ENCODE results near the gene CDK11A.

Gene CDK11A

DNA sequence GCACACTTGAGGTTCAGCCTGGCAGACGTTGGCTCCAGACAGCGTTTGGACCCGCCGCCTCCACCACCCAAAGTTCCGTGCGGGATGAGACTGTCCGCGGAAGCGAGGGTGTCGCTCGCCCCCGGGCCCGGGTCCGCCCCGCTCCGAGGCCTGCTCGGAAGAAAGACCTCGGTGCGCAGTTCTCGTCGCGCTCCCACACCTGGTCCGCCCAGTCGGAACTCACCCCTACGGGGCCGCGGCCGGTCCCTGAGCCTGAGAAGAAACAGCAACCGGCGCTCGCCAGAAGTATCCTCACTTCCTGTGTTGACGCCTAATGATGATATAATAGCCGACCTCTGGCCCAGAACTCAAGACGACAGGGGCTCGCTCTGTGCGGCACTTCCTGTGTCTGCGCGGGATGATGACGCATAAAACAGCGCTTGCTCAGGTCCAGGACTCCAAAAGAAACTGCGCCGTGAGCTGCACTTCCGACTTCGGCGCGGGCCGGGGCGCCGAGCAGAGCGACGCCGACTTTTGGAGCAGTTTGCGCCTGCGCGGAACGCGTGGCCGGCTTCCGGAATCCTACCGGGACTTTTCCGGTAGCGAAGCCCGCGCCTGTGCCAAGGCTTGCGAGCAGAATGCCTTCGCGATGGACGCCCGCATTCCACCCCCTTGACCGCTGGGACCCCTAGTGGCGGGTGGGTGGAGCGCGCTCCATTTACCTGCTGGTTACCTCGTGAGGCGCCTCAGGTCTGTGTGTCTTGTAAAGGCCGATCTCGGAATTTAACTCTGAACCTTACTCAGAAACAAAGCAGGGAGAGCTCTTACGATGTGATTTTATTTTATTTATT is at the start of gene CDK11A:
TSS of gene CDK11A (minus strand) at position 323 of the 830 bp plus-strand sequence. CDS start 1,539 bp downstream, outside the sequence.
- DNase-seq (ENCODE audit: low spot score) = peak; percentile 94

- DNase-seq (ENCODE audit: low spot score) = no peak
Measured at GRCh38 chr1:1773874-1774273, 49.7 kb upstream of the CDK11A start.

GRCh38 chr1:1771096-1771495 is 46.9 kb upstream of the CDK11A start:
- DNase-seq (ENCODE audit: low spot score) = no peak

DNA sequence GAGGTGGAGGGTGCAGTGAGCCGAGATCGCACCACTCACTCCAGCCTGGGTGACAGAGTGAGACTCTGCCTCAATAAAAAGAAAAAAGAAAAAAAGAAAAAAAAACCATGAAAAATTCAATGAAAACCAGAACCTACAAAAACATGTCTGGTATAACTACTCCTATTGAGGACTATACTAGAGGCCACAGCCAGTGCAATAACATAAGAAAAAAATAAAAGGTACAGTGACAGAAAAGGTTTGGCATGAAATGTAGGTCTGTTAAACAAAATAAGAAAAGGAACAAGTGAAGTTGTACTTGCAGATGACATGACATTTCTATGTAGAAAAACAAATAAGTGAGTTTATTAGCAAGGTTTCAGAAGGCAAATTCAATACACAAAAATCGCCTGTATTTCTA is 45.9 kb upstream of the CDK11A start:
- DNase-seq (ENCODE audit: low spot score) = no peak

- DNase-seq (ENCODE audit: low spot score) = no peak
Measured at GRCh38 chr1:1768249-1768992, 44.3 kb upstream of the CDK11A start.

DNA sequence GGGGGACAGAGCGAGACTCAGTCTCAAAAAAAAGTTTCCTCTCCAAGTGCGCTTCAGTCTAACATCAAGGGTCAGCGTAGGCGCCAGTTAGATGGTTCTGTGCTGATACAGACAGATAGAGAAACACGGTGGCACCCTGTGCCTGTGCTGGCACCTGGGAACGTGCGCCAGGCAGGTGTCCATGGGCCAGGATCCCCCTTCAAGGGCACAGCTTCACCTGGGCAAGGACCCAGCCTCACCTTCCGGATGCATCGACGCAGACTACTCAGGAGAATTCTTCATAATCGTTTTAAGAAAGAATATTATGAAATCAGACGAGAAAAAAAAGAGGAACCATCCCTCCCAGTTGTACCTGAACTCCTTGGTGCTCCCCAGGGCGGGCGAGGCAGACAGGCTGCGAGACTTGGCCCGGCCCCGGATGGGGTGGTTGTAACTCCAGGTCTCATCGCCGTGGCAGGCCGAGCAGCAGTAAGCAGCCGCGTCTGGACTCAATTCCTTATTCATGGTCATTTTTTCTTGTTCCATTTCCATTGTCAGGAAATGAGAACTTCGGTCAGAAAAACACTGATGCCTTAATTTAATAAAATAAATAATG is 40.8 kb upstream of the CDK11A start:
- DNase-seq (ENCODE audit: low spot score) = no peak

GRCh38 chr1:1763657-1764621 is 39.8 kb upstream of the CDK11A start:
- DNase-seq (ENCODE audit: low spot score) = no peak

GRCh38 chr1:1761504-1762376 is 37.6 kb upstream of the CDK11A start:
- no peak for DNase-seq (ENCODE audit: low spot score)

DNA sequence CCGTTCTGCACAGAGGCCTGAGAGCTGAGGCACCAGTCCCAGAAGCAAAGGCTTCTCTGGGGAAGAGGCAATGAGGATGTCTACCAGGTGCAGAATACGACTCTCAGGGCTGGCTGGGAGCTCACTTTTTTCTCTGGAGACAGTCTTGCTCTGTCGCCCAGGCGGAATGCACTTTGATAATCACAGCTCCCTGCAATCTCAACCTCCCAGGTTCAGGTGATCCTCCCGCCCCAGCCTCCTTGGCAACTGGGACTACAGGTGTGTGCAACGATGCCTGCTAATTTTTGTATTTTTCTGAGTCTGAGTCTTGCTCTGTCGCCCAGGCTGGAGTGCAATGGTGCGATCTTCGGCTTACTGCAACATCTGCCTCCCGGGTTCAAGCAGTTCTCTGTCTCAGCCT is 36.6 kb upstream of the CDK11A start:
- DNase-seq (ENCODE audit: low spot score) = peak; percentile 2

DNA sequence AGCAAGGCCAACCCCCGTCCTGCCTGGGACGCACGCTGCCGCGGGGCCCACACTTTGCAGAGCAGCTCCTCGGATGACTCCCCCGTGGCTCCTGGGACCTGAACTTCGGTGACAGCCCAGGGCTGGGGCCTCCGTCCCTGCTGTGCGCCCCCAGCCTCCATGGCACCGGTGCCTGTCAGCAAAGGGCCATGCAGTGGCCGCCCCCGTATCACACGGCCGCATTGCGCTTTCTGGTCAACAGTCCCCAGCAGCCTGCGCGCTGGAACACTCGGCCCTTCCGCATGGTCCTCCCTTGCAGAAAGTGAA is 36.1 kb upstream of the CDK11A start:
- peak; percentile 5 for DNase-seq (ENCODE audit: low spot score)

GRCh38 chr1:1759456-1760344 is 35.5 kb upstream of the CDK11A start:
- DNase-seq (ENCODE audit: low spot score) = peak; percentile 12

- DNase-seq (ENCODE audit: low spot score) = peak; percentile 53
Measured at GRCh38 chr1:1758692-1759455, 34.7 kb upstream of the CDK11A start.

GRCh38 chr1:1758059-1758621 is 34.0 kb upstream of the CDK11A start:
- DNase-seq (ENCODE audit: low spot score) = peak; percentile 2

GRCh38 chr1:1757422-1758058 is 33.4 kb upstream of the CDK11A start:
- no peak for DNase-seq (ENCODE audit: low spot score)

- no peak for DNase-seq (ENCODE audit: low spot score)
Measured at GRCh38 chr1:1756661-1757421, 32.7 kb upstream of the CDK11A start.

DNA sequence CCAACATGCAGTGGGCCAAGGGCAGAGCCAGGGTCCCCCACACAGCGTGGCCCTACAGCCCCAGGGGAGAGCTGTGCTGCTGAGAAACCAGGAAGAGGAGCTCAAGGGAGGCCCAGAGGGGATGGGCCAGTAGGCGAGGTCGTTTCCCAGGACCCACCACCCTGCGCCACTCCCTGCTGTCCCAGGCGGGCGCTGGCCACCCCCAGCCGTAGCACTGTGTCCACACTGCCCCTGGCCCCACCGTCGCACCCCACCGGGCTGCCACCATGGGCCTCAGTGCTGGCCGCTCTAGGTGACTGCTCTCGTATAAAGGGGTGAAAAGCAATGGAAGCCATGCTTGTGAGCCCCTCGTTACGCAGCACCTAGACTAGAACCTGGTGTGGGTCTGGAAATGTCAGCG is 31.7 kb upstream of the CDK11A start:
- no peak for DNase-seq (ENCODE audit: low spot score)

DNA sequence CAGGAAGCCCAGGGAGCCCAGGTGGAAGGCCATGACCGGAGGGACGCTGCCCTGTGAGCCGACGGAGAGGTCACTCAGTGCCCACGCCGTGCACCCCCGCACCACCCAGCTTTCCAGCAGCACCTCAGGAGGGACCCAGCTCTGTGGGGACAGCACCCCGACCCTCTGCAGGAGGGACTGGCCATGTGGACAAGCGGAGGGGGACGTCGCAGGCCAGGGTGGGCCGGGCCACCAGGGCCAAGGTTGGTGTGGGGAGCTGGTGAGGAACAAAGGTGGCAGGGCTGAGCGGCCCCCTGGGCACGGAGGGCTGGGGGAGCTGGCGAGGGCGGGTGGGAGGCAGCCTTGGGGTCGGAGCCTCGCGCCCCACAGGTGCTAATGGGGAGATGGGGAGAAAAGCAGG is 31.3 kb upstream of the CDK11A start:
- no peak for DNase-seq (ENCODE audit: low spot score)

All from iPS-NIHi11 (cell line).